OCI-LY1 (cell line): ENCODE results near the gene FLRT3.

Source experiments
- CTCF ChIP-seq: fragments of 200-600 bp; sonication (generic), shearing (Covaris generic); IDR thresholded peaks from 2 replicates; pipeline ENCODE4 v1.5.1; 2017; ENCODE audit warnings: mild to moderate bottlenecking, antibody characterized with exemption, low read length, moderate library complexity, mixed read lengths
- EZH2 ChIP-seq: fragments of 200-600 bp; sonication (generic), shearing (Covaris generic); IDR thresholded peaks from 2 replicates; pipeline ENCODE4 v1.8.0; 2017; ENCODE audit warnings: borderline replicate concordance, mixed run types, mild to moderate bottlenecking, antibody characterized with exemption, low read length, moderate library complexity, mixed read lengths

GRCh38 chr20:14304472-14304871 is 32.9 kb downstream of the FLRT3 start:
- no peak for TF ChIP-seq CTCF
- TF ChIP-seq EZH2 = no peak
